IMR-90 (cell line): Measurements from ENCODE around the gene MFRP. TPM values are rescaled to one million over a fixed set of nuclear protein-coding genes. Genes with fewer than 3 reads are reported as not detected.

Experiments
- ATAC-seq: fragments of 200-7000 bp; cut with Tn5 transposase; 2 replicates; pipeline ENCODE4 v1.9.1; 2020; ENCODE audit warnings: low read depth, mild to moderate bottlenecking, moderate library complexity
- BruUV-seq: library from RNA; stranded (reverse); fragments of 400-500 nt; replicated peaks from 2 replicates; lab custom pipeline; 2021; lab: Mats Ljungman, UMichigan
- CTCF ChIA-PET: fragments of 300-600 bp; formaldehyde crosslinking; extraction: SDS; loops from one replicate; lab custom pipeline; 2021; ENCODE audit warnings: antibody characterized with exemption; lab: Yijun Ruan, JAX
- POLR2A ChIA-PET: fragments of 300-600 bp; sonication (Branson Sonifier 250); formaldehyde crosslinking; loops from one replicate; lab custom pipeline; 2022; ENCODE audit warnings: antibody characterized with exemption; ENCODE audit not compliant: unreplicated experiment; lab: Charles Lee
- DNase-seq: peaks from one replicate; pipeline ENCODE4 v3.0.0; 2013
- H2AFZ ChIP-seq: replicated peaks from 2 replicates; pipeline ENCODE3; 2013; ENCODE audit warnings: low read length, mild to moderate bottlenecking; ENCODE audit not compliant: poor library complexity
- H2AK5ac ChIP-seq: 2 replicates; pipeline ENCODE4 v1.6.1; 2013; ENCODE audit warnings: low read depth, low read length, inconsistent platforms
- H2AK9ac ChIP-seq: replicated peaks from 2 replicates; pipeline ENCODE3; 2013; ENCODE audit warnings: mild to moderate bottlenecking, low read depth, low read length, moderate library complexity; ENCODE audit not compliant: poor library complexity
- H2BK120ac ChIP-seq: 2 replicates; pipeline ENCODE4 v1.6.1; 2013; ENCODE audit warnings: low read depth, low read length, inconsistent platforms
- H2BK15ac ChIP-seq: 3 replicates; pipeline ENCODE4 v1.6.1; 2013; ENCODE audit warnings: low read depth, low read length, inconsistent platforms
- H2BK20ac ChIP-seq: 2 replicates; pipeline ENCODE4 v1.6.1; 2013; ENCODE audit warnings: low read depth, mild to moderate bottlenecking, inconsistent platforms, low read length, moderate library complexity
- H2BK5ac ChIP-seq: 2 replicates; pipeline ENCODE4 v1.6.1; 2013; ENCODE audit warnings: mild to moderate bottlenecking, low read depth, low read length, inconsistent platforms; ENCODE audit not compliant: poor library complexity, severe bottlenecking
- H3K14ac ChIP-seq: replicated peaks from 2 replicates; pipeline ENCODE4 v1.6.1; 2013; ENCODE audit warnings: low read depth, low read length, inconsistent platforms
- H3K18ac ChIP-seq: 2 replicates; pipeline ENCODE4 v1.6.1; 2013; ENCODE audit warnings: low read depth, low read length, control low read depth
- H3K23ac ChIP-seq: 2 replicates; pipeline ENCODE4 v1.6.1; 2013; ENCODE audit warnings: low read depth, low read length, inconsistent platforms
- H3K27ac ChIP-seq: 2 replicates; pipeline ENCODE4 v1.5.1; 2013; ENCODE audit warnings: mild to moderate bottlenecking, control low read depth, low read length; ENCODE audit not compliant: insufficient read depth
- H3K27me3 ChIP-seq: 2 replicates; pipeline ENCODE4 v1.6.1; 2013; ENCODE audit warnings: low read length; ENCODE audit not compliant: control insufficient read depth, insufficient read depth
- H3K36me3 ChIP-seq: 2 replicates; pipeline ENCODE4 v1.6.1; 2013; ENCODE audit warnings: low read length, mixed read lengths; ENCODE audit not compliant: control insufficient read depth, insufficient read depth
- H3K4ac ChIP-seq: 2 replicates; pipeline ENCODE4 v1.6.1; 2013; ENCODE audit warnings: low read depth, low read length, inconsistent platforms
- H3K4me1 ChIP-seq: 2 replicates; pipeline ENCODE4 v1.6.1; 2013; ENCODE audit warnings: low read length, mixed read lengths; ENCODE audit not compliant: control insufficient read depth, insufficient read depth
- H3K4me2 ChIP-seq: 2 replicates; pipeline ENCODE4 v1.6.1; 2013; ENCODE audit warnings: low read depth, mild to moderate bottlenecking, control low read depth, low read length, moderate library complexity
- H3K4me3 ChIP-seq: 2 replicates; pipeline ENCODE4 v1.5.1; 2013; ENCODE audit warnings: low read depth, mild to moderate bottlenecking, control low read depth, low read length, moderate library complexity; ENCODE audit not compliant: insufficient read depth
- H3K56ac ChIP-seq: 2 replicates; pipeline ENCODE4 v1.6.1; 2013; ENCODE audit warnings: low read length, inconsistent platforms; ENCODE audit not compliant: insufficient read depth; ENCODE audit errors: extremely low read depth
- H3K79me1 ChIP-seq, 2 experiments: 2 replicates each; pipeline ENCODE4 v1.6.1; 2013; ENCODE audit warnings: low read length in 2 of 2, inconsistent platforms in 1 of 2, low read depth in 1 of 2
- H3K9ac ChIP-seq: 2 replicates; pipeline ENCODE4 v1.6.1; 2013; ENCODE audit warnings: low read depth, low read length, control low read depth
- H3K9me1 ChIP-seq: 2 replicates; pipeline ENCODE4 v1.6.1; 2013; ENCODE audit warnings: low read length, inconsistent platforms; ENCODE audit not compliant: insufficient read depth
- H3K9me3 ChIP-seq: 2 replicates; pipeline ENCODE4 v1.6.1; 2013; ENCODE audit warnings: low read length; ENCODE audit not compliant: control insufficient read depth, insufficient read depth
- H4K20me1 ChIP-seq: 2 replicates; pipeline ENCODE4 v1.6.1; 2013; ENCODE audit warnings: low read length, inconsistent platforms; ENCODE audit not compliant: insufficient read depth
- H4K5ac ChIP-seq: 2 replicates; pipeline ENCODE4 v1.6.1; 2013; ENCODE audit warnings: mild to moderate bottlenecking, low read depth, low read length, control low read depth
- H4K8ac ChIP-seq, 2 experiments: 2 replicates each; pipeline ENCODE4 v1.6.1; 2013; ENCODE audit warnings: low read depth in 2 of 2, low read length in 2 of 2, control low read depth in 1 of 2, inconsistent platforms in 1 of 2
- H4K91ac ChIP-seq: 2 replicates; pipeline ENCODE4 v1.6.1; 2013; ENCODE audit warnings: low read depth, low read length, inconsistent platforms; ENCODE audit not compliant: insufficient read depth
- FOS ChIP-seq: fragments of 150-350 bp; IDR thresholded peaks from 2 replicates; pipeline ENCODE4 v1.6.1; 2016; ENCODE audit warnings: low read depth, low read length
- NFE2L2 ChIP-seq: fragments of 150-350 bp; IDR thresholded peaks from 2 replicates; pipeline ENCODE4 v1.6.1; 2016; ENCODE audit warnings: low read depth, mild to moderate bottlenecking, low read length
- RFX5 ChIP-seq: IDR thresholded peaks from 2 replicates; pipeline ENCODE4 v1.8.0; 2012; ENCODE audit warnings: low read depth, mild to moderate bottlenecking, low read length, moderate library complexity
- WGBS, 2 experiments: methylation state at CpG; one replicate each; pipeline versions ENCODE4 v1.1.5 to v1.1.7; 2013; ENCODE audit warnings: missing lambda C conversion rate in 2 of 2; ENCODE audit not compliant: insufficient read length in 1 of 2; ENCODE audit errors: extremely low coverage in 2 of 2; 5-methylcytosine and 5-hydroxymethylcytosine counted together
- dilution Hi-C: fragments of 300-500 bp; cut with HindIII; formaldehyde crosslinking; loops from one replicate; pipeline ENCODE4 v1.14.3; 2018; ENCODE audit warnings: low sequenced_read_pairs; ENCODE audit not compliant: unreplicated experiment
- in situ Hi-C: fragments of 300-500 bp; cut with MboI; formaldehyde crosslinking; loops from 3 replicates; pipeline ENCODE4 v1.14.3; 2019; ENCODE audit warnings: low sequenced_read_pairs, inconsistent platforms, mixed read lengths
- intact Hi-C: fragments of 100-400 bp; cut with micrococcal nuclease; formaldehyde crosslinking; loops from 2 replicates; pipeline ENCODE4 v1.10.0; 2022
- polyA plus RNA-seq, 3 experiments: library from polyadenylated mRNA; depleted of rRNA; stranded (reverse); fragments of >200 nt; gene quantifications; 2 replicates each; pipeline ENCODE4 v1.2.3, GENCODE V29; 2012; ENCODE audit warnings: low replicate concordance in 1 of 3
- total RNA-seq: library from RNA; depleted of rRNA; stranded (reverse); fragments of >200 nt; gene quantifications from 2 replicates; pipeline ENCODE4 v1.2.3, GENCODE V29; 2012

The MFRP gene
- total and polyA plus RNA-seq, 2 of the 4 experiments (the other 2 are of a cell fraction), result not detected

- DNase-seq (no peak), ATAC-seq (no peak)
- no peaks in the 10 kb centered on the region for H3K4me1 ChIP-seq
- no peaks in the 10 kb centered on the region for H3K9me1 ChIP-seq
- BruUV-seq, result no TSS peak
- H4K20me1 ChIP-seq, result no peaks in the 10 kb centered on the region
- no peak overlapping the region for H3K23ac ChIP-seq
- ChIA-PET CTCF (no interaction called here), POLR2A (no interaction called here)
- H3K9me3 ChIP-seq, result no peaks in the 10 kb centered on the region
- H4K8ac ChIP-seq, result no peak overlapping the region
- H2AFZ ChIP-seq, result no peak overlapping the region
- no peak overlapping the region for H2BK15ac ChIP-seq
- H3K36me3 ChIP-seq, result no peaks in the 10 kb centered on the region
- H3K27me3 ChIP-seq, result peaks cover 35% of the 10 kb centered on the region
- no peak overlapping the region for H4K91ac ChIP-seq
- in situ Hi-C loops (loop anchor here (25.0 kb wide), 1 partner anchor 762 kb away; no protein-coding TSS in a partner anchor), dilution Hi-C loops (no loop called here), intact Hi-C loops (no loop called here)
- no CpG with 5 or more reads among the region's 6 CpGs for WGBS, 2 experiments
- H3K4ac ChIP-seq, result no peak overlapping the region
- H3K14ac ChIP-seq, result no peak overlapping the region
- no peak overlapping the region for H3K4me2 ChIP-seq
- H4K5ac ChIP-seq, result no peak overlapping the region
- no peak overlapping the region for H3K9ac ChIP-seq
- H2BK5ac ChIP-seq, result no peak overlapping the region
- H3K79me1 ChIP-seq, result no peaks in the 10 kb centered on the region
- H3K56ac ChIP-seq, result no peak overlapping the region
- no peak overlapping the region for H3K18ac ChIP-seq
- TF ChIP-seq NFE2L2 (no peak), FOS (no peak), RFX5 (no peak)
- H2BK20ac ChIP-seq, result no peak overlapping the region
- no peak overlapping the region for H3K4me3 ChIP-seq
- H2AK5ac ChIP-seq, result no peak overlapping the region
- no peak overlapping the region for H2BK120ac ChIP-seq
- H2AK9ac ChIP-seq, result no peak overlapping the region
- no peak overlapping the region for H3K27ac ChIP-seq
These were observed 3.8 kb upstream of the MFRP start for GRCh38 chr11:119350302-119350701.
